ENCODE results near the gene SCYGR7.
"Not testable (repeated sequence)": the region's sequence is repeated elsewhere in the genome, so short reads cannot be mapped to it uniquely, and the experiment has no call there.

The SCYGR7 gene

DNA sequence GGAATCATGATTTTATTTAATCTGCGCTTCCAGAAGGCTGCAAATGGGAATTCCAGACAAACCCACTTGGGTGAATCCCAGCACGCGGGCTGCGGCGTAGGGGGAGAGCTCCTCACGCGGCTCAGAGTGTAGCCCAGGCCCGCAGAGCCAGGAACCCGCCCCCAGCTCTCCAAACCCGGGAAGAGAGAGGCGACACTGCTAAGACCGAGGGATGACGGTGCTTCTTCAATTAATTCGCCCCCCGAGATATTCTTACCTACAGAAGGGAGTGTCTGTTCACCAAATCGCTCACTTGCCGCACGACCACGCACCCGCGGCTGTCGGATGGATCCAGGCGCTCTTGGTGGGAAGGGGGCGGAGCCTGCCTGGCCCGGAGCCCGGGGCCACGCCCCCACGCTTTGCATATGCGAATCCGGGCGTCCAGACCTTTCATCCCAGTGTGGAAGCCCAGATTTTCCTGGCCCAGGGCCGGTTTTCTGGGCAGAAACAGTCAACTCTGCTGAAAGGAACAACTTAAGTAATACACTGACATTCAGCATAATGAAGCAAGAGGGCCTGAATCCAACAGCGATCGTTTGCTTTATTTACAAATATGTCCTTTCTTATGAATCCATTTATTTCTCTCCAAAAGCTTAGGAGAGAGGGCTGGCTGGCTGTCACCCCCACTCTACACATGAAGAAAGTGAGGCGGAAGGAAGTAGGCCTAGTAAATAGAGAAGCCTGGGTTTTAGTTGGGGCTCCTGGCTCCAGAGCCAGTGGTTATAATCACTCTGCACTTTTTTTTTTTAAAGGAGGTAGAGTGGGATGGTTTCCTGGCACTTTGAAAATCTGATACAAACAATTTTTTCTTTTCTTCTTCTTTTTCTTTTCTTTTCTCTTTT is 10.2 kb upstream of the SCYGR7 start, which contains the start of gene SLC19A3:
Gene SLC19A3 (minus strand): TSS at position 342 of the 881 bp plus-strand sequence. CDS start 15,710 bp downstream, outside the sequence.
- Histone ChIP-seq H3K27ac (ENCODE audit: low read depth, low read length) (peak within 1 kb of the TSS; percentile 40), H3K4me3 (ENCODE audit: low read length) (peak within 1 kb of the TSS; percentile 57), H3K9ac (ENCODE audit: low read length) (no peak within 1 kb of the TSS)

DNA sequence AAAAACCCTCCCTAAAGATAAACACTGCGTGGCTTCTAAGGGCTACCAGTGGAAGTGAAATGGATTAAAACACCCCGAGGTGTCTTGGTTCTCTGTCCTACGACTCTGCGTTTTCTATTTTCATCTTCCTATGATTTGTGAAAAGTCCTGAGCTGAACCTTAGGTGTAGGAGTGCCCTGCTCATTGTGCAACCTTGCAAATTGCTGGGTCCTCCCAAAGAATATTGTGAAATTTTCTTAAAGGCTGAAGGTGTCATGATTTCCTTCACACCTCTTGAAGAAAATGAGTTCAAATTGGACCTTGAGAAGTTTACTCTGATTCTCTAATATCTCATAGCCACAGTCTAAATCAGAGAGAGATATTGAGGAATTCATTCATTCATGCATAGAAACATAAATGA is 8.5 kb upstream of the SCYGR7 start:
- H3K9ac ChIP-seq (ENCODE audit: low read length): no peak overlapping the region
- no peak overlapping the region for H3K27ac ChIP-seq (ENCODE audit: low read depth, low read length)
- H3K36me3 ChIP-seq (ENCODE audit: control insufficient read depth, insufficient read depth, low read length): no peaks in the 10 kb centered on the region
- no peaks in the 10 kb centered on the region for H3K27me3 ChIP-seq (ENCODE audit: control insufficient read depth, insufficient read depth, low read length)
- H3K4me3 ChIP-seq (ENCODE audit: low read length): no peak overlapping the region
- H3K4me1 ChIP-seq (ENCODE audit: control insufficient read depth, insufficient read depth, low read length): peaks cover 2% of the 10 kb centered on the region

More for the DNA sequence above, 10.2 kb upstream of the SCYGR7 start, which contains the start of gene SLC19A3:
- Histone ChIP-seq H3K27me3 (ENCODE audit: control insufficient read depth, insufficient read depth, low read length) (no peaks in the 10 kb centered on the region), H3K4me1 (ENCODE audit: control insufficient read depth, insufficient read depth, low read length) (peaks cover 2% of the 10 kb centered on the region), H3K36me3 (ENCODE audit: control insufficient read depth, insufficient read depth, low read length) (no peaks in the 10 kb centered on the region)

DNA sequence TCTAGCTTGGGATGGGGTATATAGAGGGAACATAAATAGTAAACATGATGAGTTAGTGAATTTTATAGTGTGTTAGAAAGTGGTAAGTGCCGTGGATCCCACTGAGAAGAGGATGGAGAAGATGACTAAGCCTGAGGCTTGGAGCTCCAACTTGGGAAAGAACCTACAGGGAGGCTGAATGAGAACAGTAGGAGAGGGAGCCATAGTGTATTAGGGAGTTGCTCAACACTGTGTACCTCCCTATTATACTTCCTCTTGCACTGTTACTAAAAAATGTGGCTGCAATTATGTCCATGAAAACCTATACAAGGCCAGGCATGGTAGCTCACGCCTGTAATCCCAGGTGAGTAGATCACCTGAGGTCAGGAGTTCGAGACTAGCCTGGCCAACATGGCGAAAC is 7.5 kb upstream of the SCYGR7 start:
- Histone ChIP-seq H3K9ac (ENCODE audit: low read length) (no peak overlapping the region), H3K27ac (ENCODE audit: low read depth, low read length) (no peak overlapping the region), H3K36me3 (ENCODE audit: control insufficient read depth, insufficient read depth, low read length) (no peaks in the 10 kb centered on the region), H3K4me3 (ENCODE audit: low read length) (no peak overlapping the region), H3K27me3 (ENCODE audit: control insufficient read depth, insufficient read depth, low read length) (no peaks in the 10 kb centered on the region), H3K4me1 (ENCODE audit: control insufficient read depth, insufficient read depth, low read length) (peaks cover 2% of the 10 kb centered on the region)

DNA sequence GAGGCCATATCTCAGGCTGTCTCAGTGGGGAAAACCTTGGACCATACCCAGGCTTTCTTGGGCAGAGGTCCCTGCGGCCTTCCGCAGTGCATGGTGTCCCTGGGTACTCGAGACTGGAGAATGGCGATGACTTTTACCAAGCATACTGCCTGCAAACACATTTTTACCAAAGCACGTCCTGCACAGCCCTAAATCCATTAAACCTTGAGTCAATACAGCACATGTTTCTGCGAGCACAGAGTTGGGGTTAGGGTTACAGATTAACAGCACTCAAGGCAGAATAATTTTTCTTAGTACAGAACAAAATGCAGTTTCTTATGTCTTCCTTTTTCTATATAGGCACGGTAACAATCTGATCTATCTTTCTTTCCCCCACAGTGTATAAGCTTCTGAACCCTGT is 5.3 kb upstream of the SCYGR7 start:
- not testable (repeated sequence) for H3K27ac ChIP-seq (ENCODE audit: low read depth, low read length); H3K4me1 ChIP-seq (ENCODE audit: control insufficient read depth, insufficient read depth, low read length); H3K9ac ChIP-seq (ENCODE audit: low read length); H3K27me3 ChIP-seq (ENCODE audit: control insufficient read depth, insufficient read depth, low read length); H3K4me3 ChIP-seq (ENCODE audit: low read length); H3K36me3 ChIP-seq (ENCODE audit: control insufficient read depth, insufficient read depth, low read length)

DNA sequence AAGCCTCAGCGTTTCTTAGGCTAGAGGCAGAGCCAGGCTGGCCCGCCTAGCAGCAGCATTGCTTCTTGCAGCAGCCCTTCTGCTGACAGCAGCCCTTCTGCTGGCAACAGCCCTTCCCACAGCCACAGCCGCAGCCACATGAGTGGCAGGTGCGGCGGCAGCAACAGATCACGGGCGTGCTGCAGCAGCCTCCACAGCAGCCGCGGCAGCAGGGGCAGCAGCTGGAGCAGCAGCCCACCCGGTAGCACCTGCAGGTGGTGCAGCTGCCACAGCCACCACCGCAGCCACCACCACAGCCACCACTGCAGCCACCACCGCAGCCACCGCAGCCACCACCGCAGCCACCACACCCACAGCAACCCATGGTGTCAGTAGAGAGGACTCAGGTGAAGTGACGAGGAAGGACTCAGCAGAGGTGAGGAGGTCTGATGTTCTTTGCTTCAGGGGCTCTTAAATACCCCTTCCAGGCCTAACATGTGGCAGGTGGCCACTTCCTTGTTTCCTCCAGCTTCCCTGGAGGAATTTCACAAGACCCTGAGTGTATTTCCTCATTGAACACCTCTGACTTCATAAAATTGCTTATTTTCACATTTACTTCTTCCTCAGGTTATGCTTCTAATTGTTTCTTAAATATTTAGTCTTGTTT is 3.6 kb upstream of the SCYGR7 start, which contains the start of gene SCYGR6:
Gene SCYGR6 (minus strand): TSS at position 364 of the 646 bp plus-strand sequence. CDS start 0 bp downstream, at position 364.
- H3K4me1 ChIP-seq (ENCODE audit: control insufficient read depth, insufficient read depth, low read length): no peaks in the 10 kb centered on the region
- H3K36me3 ChIP-seq (ENCODE audit: control insufficient read depth, insufficient read depth, low read length): no peaks in the 10 kb centered on the region
- no peak within 1 kb of the TSS for H3K9ac ChIP-seq (ENCODE audit: low read length)
- no peak within 1 kb of the TSS for H3K27ac ChIP-seq (ENCODE audit: low read depth, low read length)
- no peaks in the 10 kb centered on the region for H3K27me3 ChIP-seq (ENCODE audit: control insufficient read depth, insufficient read depth, low read length)
- no peak within 1 kb of the TSS for H3K4me3 ChIP-seq (ENCODE audit: low read length)

DNA sequence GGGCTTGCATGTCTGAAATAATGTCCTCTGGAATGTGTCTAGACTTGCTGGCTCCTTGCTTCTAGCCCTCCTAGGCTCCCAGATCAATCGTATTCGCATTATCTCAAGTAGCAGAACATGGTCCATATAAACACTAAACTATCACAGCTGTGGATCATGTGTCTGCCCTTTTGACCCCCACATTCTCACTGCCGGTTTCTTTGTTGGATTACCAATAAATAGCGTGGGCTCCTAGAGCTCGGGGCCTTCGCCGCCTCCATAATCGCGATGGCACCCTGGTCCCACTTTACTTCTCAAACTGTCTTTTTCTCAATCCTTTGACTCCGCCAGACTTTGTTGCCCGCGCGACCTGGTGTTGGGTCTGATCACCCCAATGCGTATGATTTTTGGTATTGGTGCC is 11.2 kb downstream of the SCYGR7 start:
- Histone ChIP-seq H3K36me3 (ENCODE audit: control insufficient read depth, insufficient read depth, low read length) (no peaks in the 10 kb centered on the region), H3K9ac (ENCODE audit: low read length) (no peak overlapping the region), H3K4me1 (ENCODE audit: control insufficient read depth, insufficient read depth, low read length) (no peaks in the 10 kb centered on the region), H3K27me3 (ENCODE audit: control insufficient read depth, insufficient read depth, low read length) (no peaks in the 10 kb centered on the region), H3K27ac (ENCODE audit: low read depth, low read length) (no peak overlapping the region), H3K4me3 (ENCODE audit: low read length) (no peak overlapping the region)

DNA sequence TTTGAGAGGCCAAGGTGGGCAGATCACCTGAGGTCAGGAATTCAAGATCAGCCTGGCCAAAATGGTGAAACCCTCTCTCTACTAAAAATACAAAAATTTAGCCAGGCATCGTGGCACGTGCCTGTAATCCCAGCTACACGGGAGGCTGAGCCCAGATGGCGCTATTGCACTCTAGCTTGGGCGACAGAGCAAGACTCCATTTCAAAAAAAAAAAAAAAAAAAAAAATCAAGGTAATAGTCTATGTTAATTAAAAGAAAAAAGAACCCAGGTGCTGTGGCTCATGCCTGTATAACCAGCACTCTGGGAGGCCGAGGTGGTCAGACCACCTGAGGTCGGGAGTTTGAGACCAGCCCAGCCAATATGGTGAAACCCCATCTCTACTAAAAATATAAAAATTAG is 12.6 kb downstream of the SCYGR7 start:
- H3K9ac ChIP-seq (ENCODE audit: low read length); H3K27ac ChIP-seq (ENCODE audit: low read depth, low read length); H3K27me3 ChIP-seq (ENCODE audit: control insufficient read depth, insufficient read depth, low read length); H3K36me3 ChIP-seq (ENCODE audit: control insufficient read depth, insufficient read depth, low read length); H3K4me3 ChIP-seq (ENCODE audit: low read length); H3K4me1 ChIP-seq (ENCODE audit: control insufficient read depth, insufficient read depth, low read length): not testable (repeated sequence)

DNA sequence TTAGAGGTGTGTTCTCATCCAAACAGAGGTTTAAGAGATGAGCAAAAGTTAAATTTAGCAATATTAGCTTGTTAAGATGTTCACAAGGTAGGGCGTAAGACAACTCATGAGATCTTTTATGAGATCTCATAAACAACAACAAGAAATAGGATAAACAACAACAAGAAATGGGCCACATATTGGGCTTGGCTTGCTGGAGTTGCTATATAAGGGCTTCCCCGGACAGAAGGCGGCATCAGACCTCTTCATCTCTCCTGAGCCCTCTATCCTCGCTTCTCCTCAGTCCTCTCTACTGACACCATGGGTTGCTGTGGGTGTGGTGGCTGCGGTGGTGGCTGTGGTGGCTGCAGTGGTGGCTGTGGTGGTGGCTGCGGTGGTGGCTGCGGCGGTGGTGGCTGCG is 17.5 kb downstream of the SCYGR7 start, which contains the start of gene SCYGR8:
Gene SCYGR8 (plus strand): TSS at position 301 of the 400 bp plus-strand sequence. CDS start 0 bp downstream, at position 301.
- H3K27me3 ChIP-seq (ENCODE audit: control insufficient read depth, insufficient read depth, low read length): no peaks in the 10 kb centered on the region
- H3K4me3 ChIP-seq (ENCODE audit: low read length): no peak within 1 kb of the TSS
- no peak within 1 kb of the TSS for H3K9ac ChIP-seq (ENCODE audit: low read length)
- no peaks in the 10 kb centered on the region for H3K4me1 ChIP-seq (ENCODE audit: control insufficient read depth, insufficient read depth, low read length)
- H3K27ac ChIP-seq (ENCODE audit: low read depth, low read length): no peak within 1 kb of the TSS
- H3K36me3 ChIP-seq (ENCODE audit: control insufficient read depth, insufficient read depth, low read length): no peaks in the 10 kb centered on the region

DNA sequence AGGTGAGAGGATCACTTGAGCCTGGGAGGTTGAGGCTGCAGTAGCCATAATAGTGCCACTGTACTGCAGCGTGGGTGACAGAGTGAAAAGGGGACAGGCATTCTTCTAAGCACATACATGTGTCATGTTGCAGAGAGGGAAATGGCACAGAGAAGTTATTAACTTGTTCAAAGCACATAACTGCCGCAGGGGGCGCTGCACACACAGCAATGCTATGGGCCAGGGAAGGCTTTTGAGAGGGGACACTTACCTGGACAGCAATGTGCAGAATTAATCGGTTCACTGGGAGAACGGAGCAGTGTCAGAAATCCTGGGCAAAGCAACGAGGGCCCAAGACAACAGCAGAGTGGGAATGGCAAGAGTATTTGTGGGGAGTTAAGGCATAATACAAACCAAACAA is 19.9 kb downstream of the SCYGR7 start:
- Histone ChIP-seq H3K36me3 (ENCODE audit: control insufficient read depth, insufficient read depth, low read length) (no peaks in the 10 kb centered on the region), H3K27me3 (ENCODE audit: control insufficient read depth, insufficient read depth, low read length) (no peaks in the 10 kb centered on the region), H3K9ac (ENCODE audit: low read length) (no peak overlapping the region), H3K4me1 (ENCODE audit: control insufficient read depth, insufficient read depth, low read length) (no peaks in the 10 kb centered on the region), H3K4me3 (ENCODE audit: low read length) (no peak overlapping the region), H3K27ac (ENCODE audit: low read depth, low read length) (no peak overlapping the region)

DNA sequence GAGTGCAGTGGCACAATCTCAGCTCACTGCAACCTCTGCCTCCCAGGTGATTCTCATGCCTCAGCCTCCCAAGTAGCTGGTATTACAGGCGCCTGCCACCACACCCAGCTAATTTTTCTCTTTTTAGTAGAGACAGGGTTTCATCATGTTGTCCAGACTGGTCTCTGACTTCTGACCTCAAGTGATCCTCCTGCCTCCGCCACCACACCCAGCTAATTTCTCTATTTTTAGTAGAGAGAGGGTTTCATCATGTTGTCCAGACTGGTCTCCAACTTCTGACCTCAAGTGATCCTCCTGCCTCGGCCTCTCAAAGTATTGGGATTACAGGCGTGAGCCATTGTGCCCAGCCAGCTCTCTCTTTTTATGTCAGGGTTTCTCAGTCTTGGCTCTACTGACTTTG is 28.1 kb downstream of the SCYGR7 start:
- not testable (repeated sequence) for H3K4me3 ChIP-seq (ENCODE audit: low read length); H3K4me1 ChIP-seq (ENCODE audit: control insufficient read depth, insufficient read depth, low read length); H3K36me3 ChIP-seq (ENCODE audit: control insufficient read depth, insufficient read depth, low read length); H3K27ac ChIP-seq (ENCODE audit: low read depth, low read length); H3K27me3 ChIP-seq (ENCODE audit: control insufficient read depth, insufficient read depth, low read length); H3K9ac ChIP-seq (ENCODE audit: low read length)

DNA sequence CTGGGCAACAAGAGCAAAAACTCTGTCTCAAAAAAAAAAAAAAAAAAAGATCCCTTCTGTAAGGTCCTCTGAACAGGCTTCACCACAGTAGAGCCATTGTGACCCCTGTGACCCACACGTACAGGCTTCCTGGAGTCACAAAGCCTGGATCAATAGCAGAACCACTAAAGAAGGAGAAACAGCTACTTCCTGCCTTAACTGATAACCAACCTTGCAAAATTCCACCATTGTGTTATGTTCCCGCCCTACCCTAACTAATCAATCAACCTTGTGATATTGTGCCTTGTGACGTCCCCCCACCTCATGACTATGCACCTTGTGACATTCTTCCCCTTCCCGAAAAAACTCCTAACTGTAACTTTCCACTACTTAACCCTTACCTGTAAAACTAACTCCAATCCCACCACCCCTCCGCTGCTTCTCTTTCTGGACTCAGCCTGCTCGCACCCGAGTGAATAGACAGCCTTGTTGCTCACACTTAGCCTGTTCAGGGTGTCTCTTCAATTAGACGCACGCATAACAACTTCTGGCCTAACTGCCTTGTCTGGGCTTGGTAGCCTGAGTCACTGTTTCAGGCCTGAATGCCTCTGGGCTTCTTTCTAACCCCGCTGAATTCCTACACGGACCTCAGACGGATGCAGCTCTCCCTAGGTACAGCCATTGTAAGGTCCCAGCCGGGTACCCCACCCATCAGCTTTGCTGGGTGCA is 31.4 kb downstream of the SCYGR7 start:
- Histone ChIP-seq H3K4me3 (ENCODE audit: low read length) (no peak overlapping the region), H3K27me3 (ENCODE audit: control insufficient read depth, insufficient read depth, low read length) (no peaks in the 10 kb centered on the region), H3K27ac (ENCODE audit: low read depth, low read length) (no peak overlapping the region), H3K36me3 (ENCODE audit: control insufficient read depth, insufficient read depth, low read length) (no peaks in the 10 kb centered on the region), H3K9ac (ENCODE audit: low read length) (no peak overlapping the region), H3K4me1 (ENCODE audit: control insufficient read depth, insufficient read depth, low read length) (no peaks in the 10 kb centered on the region)

DNA sequence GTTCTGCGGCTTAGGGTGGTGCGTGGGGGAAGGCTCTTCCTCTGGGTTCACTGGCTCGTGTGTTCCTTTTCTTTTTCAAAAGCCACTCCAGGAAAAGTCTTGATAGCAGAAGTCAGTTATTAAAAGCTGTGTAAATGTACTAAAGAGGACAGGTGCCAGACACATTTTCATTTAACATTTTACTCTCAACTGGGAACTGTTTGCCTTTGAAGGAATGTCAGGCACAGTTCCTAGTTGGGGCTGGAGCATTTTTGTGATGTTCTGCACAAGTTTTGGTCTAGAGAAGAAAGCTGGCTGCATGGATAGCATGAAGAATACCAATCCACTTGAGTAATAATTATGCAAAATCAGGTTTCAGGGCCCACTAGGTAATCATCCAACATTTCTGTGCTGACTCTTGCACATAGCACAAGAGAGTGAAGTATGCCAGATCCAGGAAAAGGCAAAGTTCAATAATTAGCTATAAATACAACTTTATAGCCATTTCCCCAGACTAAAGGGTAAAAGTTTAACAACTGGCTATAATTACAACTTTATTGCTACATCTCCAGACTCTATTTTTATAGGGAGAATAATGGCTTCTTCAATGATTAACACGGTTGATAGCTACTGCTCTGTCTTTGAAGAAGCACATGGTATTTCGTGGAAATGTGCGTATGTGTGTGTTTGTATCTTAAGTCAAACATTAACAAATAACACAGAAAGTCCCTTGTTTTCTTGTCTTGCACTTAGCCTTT is 33.8 kb downstream of the SCYGR7 start:
- Histone ChIP-seq H3K4me1 (ENCODE audit: control insufficient read depth, insufficient read depth, low read length) (no peaks in the 10 kb centered on the region), H3K27me3 (ENCODE audit: control insufficient read depth, insufficient read depth, low read length) (no peaks in the 10 kb centered on the region), H3K4me3 (ENCODE audit: low read length) (no peak overlapping the region), H3K27ac (ENCODE audit: low read depth, low read length) (no peak overlapping the region), H3K36me3 (ENCODE audit: control insufficient read depth, insufficient read depth, low read length) (no peaks in the 10 kb centered on the region), H3K9ac (ENCODE audit: low read length) (no peak overlapping the region)
